IgD-negative memory B cell (primary cell): ENCODE results near the gene MIPOL1. TPM values are rescaled to one million over a fixed set of nuclear protein-coding genes. Genes with fewer than 3 reads are reported as not detected.
"Not testable (repeated sequence)": the region's sequence is repeated elsewhere in the genome, so short reads cannot be mapped to it uniquely, and the experiment has no call there.

Experiments
- H3K27ac Mint-ChIP-seq, 3 donors: one replicate each; pipeline ENCODE4 v1.8.0; 2020 to 2022; ENCODE audit warnings: mild to moderate bottlenecking in 3 of 3, mixed read lengths in 3 of 3, moderate library complexity in 1 of 3
- H3K27me3 Mint-ChIP-seq: one replicate; pipeline ENCODE4 v1.8.0; 2021; ENCODE audit warnings: mixed read lengths
- H3K36me3 Mint-ChIP-seq: one replicate; pipeline ENCODE4 v1.8.0; 2020; ENCODE audit warnings: mild to moderate bottlenecking, mixed read lengths
- H3K4me1 Mint-ChIP-seq, 3 donors: one replicate each; pipeline ENCODE4 v1.8.0; 2020 to 2022; ENCODE audit warnings: mixed read lengths in 3 of 3, mild to moderate bottlenecking in 1 of 3
- H3K4me3 Mint-ChIP-seq, 4 donors: one replicate each; pipeline ENCODE4 v1.8.0; 2020 to 2022; ENCODE audit warnings: mild to moderate bottlenecking in 4 of 4, mixed read lengths in 4 of 4, moderate library complexity in 3 of 4
- H3K9me3 Mint-ChIP-seq, 3 donors: one replicate each; pipeline ENCODE4 v1.8.0; 2020 to 2021; ENCODE audit warnings: mixed read lengths in 3 of 3, mild to moderate bottlenecking in 1 of 3
- polyA plus RNA-seq: library from polyadenylated mRNA; unstranded; fragments of 300-500 nt; fragmentation: Illumina TruSeq; gene quantifications from one replicate; pipeline ENCODE4 v1.2.3, GENCODE V29; 2021

MIPOL1 gene, protein sequence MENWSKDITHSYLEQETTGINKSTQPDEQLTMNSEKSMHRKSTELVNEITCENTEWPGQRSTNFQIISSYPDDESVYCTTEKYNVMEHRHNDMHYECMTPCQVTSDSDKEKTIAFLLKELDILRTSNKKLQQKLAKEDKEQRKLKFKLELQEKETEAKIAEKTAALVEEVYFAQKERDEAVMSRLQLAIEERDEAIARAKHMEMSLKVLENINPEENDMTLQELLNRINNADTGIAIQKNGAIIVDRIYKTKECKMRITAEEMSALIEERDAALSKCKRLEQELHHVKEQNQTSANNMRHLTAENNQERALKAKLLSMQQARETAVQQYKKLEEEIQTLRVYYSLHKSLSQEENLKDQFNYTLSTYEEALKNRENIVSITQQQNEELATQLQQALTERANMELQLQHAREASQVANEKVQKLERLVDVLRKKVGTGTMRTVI
- polyA plus RNA-seq, result not detected

GRCh38 chr14:37197421-37198272, at the start of gene MIPOL1:
MIPOL1 (plus strand) TSS chr14:37197937; CDS start chr14:37247889, 49,952 bp downstream.
- Mint-ChIP-seq H3K9me3 (peaks cover under 1 to 5% (median 3%) of the 10 kb centered on the region in 3 donors), H3K4me1 (no peaks in the 10 kb centered on the region), H3K4me3 (peak within 1 kb of the TSS in 3 of 4 donors; percentile 54 to 81 (median 63)), H3K27ac (no peak within 1 kb of the TSS), H3K36me3 (no peaks in the 10 kb centered on the region), H3K27me3 (no peaks in the 10 kb centered on the region)

GRCh38 chr14:37150414-37150813, 47.3 kb upstream of the MIPOL1 start:
- Mint-ChIP-seq H3K27ac (no peak overlapping the region), H3K27me3 (no peaks in the 10 kb centered on the region), H3K4me1 (no peaks in the 10 kb centered on the region), H3K9me3 (peaks cover 0 to 15% (median 5%) of the 10 kb centered on the region in 3 donors), H3K36me3 (no peaks in the 10 kb centered on the region), H3K4me3 (no peak overlapping the region)

- no peaks in the 10 kb centered on the region for H3K36me3 Mint-ChIP-seq
Observed at GRCh38 chr14:37153005-37153404, 44.7 kb upstream of the MIPOL1 start.

DNA sequence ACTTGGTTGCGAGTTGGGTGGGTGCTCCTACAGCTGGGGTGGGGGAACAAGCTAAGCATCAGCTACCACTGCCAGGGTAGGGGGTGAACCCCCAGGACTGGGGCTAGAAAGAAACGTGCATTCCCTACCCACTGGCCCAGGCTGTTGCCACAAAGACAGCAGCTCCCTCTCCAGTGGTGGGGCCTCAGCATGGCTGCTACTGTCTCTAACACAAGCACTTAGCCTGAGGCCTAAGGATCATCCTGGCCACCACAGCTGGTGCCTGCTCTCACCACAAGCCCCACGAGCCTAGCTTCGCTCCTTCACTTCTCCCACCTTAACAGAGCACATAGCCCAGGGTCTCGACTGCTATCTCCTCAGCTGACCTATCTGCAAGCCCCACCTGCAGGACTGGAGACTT, 44.3 kb upstream of the MIPOL1 start:
- H3K9me3 Mint-ChIP-seq, result peaks cover 11 to 30% (median 17%) of the 10 kb centered on the region in 3 donors
- no peak overlapping the region for H3K27ac Mint-ChIP-seq

More at GRCh38 chr14:37153005-37153404, 44.7 kb upstream of the MIPOL1 start:
- no peak overlapping the region for H3K27ac Mint-ChIP-seq
- H3K9me3 Mint-ChIP-seq, result peaks cover 9 to 29% (median 17%) of the 10 kb centered on the region in 3 donors
- no peak overlapping the region for H3K4me3 Mint-ChIP-seq
- H3K4me1 Mint-ChIP-seq, result no peaks in the 10 kb centered on the region
- no peaks in the 10 kb centered on the region for H3K27me3 Mint-ChIP-seq

GRCh38 chr14:37157987-37158386, 39.8 kb upstream of the MIPOL1 start:
- Mint-ChIP-seq H3K9me3 (peaks cover 13 to 45% (median 23%) of the 10 kb centered on the region in 3 donors), H3K4me1 (no peaks in the 10 kb centered on the region), H3K27ac (no peak overlapping the region), H3K4me3 (no peak overlapping the region), H3K27me3 (no peaks in the 10 kb centered on the region), H3K36me3 (no peaks in the 10 kb centered on the region)

More for the DNA sequence above, 44.3 kb upstream of the MIPOL1 start:
- Mint-ChIP-seq H3K36me3 (no peaks in the 10 kb centered on the region), H3K4me1 (no peaks in the 10 kb centered on the region), H3K4me3 (no peak overlapping the region), H3K27me3 (no peaks in the 10 kb centered on the region)

DNA sequence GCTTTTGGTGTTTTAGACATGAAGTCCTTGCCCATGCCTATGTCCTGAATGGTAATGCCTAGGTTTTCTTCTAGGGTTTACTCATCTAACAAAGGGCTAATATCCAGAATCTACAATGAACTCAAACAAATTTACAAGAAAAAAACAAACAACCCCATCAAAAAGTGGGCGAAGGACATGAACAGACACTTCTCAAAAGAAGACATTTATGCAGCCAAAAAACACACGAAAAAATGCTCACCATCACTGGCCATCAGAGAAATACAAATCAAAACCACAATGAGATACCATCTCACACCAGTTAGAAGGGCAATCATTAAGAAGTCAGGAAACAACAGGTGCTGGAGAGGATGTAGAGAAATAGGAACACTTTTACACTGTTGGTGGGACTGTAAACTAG, 35.4 kb upstream of the MIPOL1 start:
- H3K9me3 Mint-ChIP-seq, result peaks cover 10 to 22% (median 10%) of the 10 kb centered on the region in 3 donors
- H3K4me3 Mint-ChIP-seq, H3K36me3 Mint-ChIP-seq, H3K4me1 Mint-ChIP-seq, H3K27ac Mint-ChIP-seq, H3K27me3 Mint-ChIP-seq: not testable (repeated sequence)

DNA sequence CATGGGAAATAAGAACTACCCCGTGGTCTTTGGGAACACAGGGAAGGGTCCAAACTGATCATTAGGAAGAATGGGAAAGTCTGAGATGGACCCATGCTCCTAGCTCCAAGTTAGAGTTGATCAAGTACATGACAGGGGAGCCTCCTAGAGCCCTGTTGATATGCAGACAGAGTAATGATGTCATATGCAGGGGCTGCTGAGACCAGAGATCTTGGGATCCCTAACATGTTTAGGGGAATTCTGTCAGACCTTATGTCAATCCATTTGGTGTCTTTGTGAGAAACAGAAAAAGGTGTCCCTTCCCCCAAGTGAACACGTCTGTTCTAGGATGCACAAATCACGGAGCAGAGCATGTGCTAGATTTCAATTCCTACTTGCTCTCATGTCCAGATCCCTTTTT, 31.9 kb upstream of the MIPOL1 start:
- no peak overlapping the region for H3K4me3 Mint-ChIP-seq

DNA sequence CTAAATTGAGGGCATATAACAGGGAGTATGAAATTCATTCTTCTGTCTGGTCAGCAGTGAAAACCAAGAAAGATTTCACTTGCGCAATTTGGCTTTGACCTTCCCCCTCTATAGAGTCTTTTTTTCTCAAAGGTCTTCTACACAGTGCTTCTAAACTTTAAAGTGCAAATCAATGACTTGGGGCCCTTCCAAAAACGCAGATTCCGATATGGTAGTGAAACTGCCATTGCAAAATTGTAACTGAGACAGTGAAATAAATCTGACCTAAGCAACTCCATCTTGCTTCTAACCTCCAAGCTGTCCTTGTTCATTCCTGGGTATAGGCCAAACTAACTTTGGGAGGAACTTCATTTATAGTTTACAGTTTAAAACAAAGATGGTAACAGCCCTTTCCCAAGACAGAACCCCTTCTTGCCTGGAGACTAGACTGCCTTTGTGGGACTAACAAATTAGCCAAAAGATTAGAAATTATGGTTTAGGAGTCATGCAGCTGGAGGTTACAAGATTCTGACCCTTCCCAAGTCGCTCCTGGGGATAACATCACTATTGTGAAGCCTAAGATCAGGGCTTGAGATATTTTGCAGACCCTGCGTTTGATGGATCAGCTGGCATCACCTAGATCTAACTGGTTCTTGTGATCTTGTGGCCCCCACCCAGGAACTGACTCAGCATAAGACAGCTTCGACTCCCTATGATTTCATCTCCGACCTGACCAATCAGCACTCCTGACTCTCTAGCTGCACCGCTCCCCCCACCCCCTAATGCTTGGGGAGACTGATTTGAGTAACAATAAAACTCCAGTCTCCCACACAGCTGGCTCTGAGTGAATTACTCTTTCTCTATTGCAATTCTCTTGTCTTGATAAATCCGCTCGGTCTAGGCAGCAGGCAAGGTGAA, 30.3 kb upstream of the MIPOL1 start:
- Mint-ChIP-seq H3K27ac (no peak overlapping the region), H3K27me3 (peaks cover 2% of the 10 kb centered on the region), H3K4me3 (no peak overlapping the region), H3K4me1 (peaks cover 0 to 1% (median 0%) of the 10 kb centered on the region in 3 donors), H3K36me3 (no peaks in the 10 kb centered on the region), H3K9me3 (peaks cover 0 to 3% (median 2%) of the 10 kb centered on the region in 3 donors)

More for the DNA sequence above, 31.9 kb upstream of the MIPOL1 start:
- Mint-ChIP-seq H3K27me3 (no peaks in the 10 kb centered on the region), H3K36me3 (no peaks in the 10 kb centered on the region), H3K4me1 (peaks cover 0 to 1% (median 0%) of the 10 kb centered on the region in 3 donors), H3K27ac (no peak overlapping the region), H3K9me3 (peaks cover 3 to 5% (median 4%) of the 10 kb centered on the region in 3 donors)

- H3K4me3 Mint-ChIP-seq, result no peak overlapping the region
- H3K4me1 Mint-ChIP-seq, result peaks cover 0 to 1% (median 0%) of the 10 kb centered on the region in 3 donors
- H3K9me3 Mint-ChIP-seq, result peaks cover 0 to 3% (median 2%) of the 10 kb centered on the region in 3 donors
- H3K27ac Mint-ChIP-seq, result no peak overlapping the region
- peaks cover 2% of the 10 kb centered on the region for H3K27me3 Mint-ChIP-seq
- no peaks in the 10 kb centered on the region for H3K36me3 Mint-ChIP-seq
Observed at GRCh38 chr14:37168721-37169120, 29.0 kb upstream of the MIPOL1 start.

- H3K9me3 Mint-ChIP-seq, result peaks cover 0 to 3% (median 2%) of the 10 kb centered on the region in 3 donors
- H3K4me3 Mint-ChIP-seq, result no peak overlapping the region
- H3K36me3 Mint-ChIP-seq, result no peaks in the 10 kb centered on the region
- peak overlapping the region in 1 of 3 donors; percentile 16 for H3K27ac Mint-ChIP-seq
- H3K27me3 Mint-ChIP-seq, result peaks cover 2% of the 10 kb centered on the region
- peaks cover 0 to 1% (median 0%) of the 10 kb centered on the region in 3 donors for H3K4me1 Mint-ChIP-seq
Observed at GRCh38 chr14:37170237-37170636, 27.5 kb upstream of the MIPOL1 start.

GRCh38 chr14:37170993-37171392, 26.7 kb upstream of the MIPOL1 start:
- Mint-ChIP-seq H3K27me3 (peaks cover 2% of the 10 kb centered on the region), H3K4me3 (no peak overlapping the region), H3K9me3 (peaks cover 0 to 2% (median 2%) of the 10 kb centered on the region in 3 donors), H3K4me1 (peaks cover 0 to 1% (median 0%) of the 10 kb centered on the region in 3 donors), H3K36me3 (no peaks in the 10 kb centered on the region), H3K27ac (no peak overlapping the region)

- H3K27me3 Mint-ChIP-seq, result peaks cover 2% of the 10 kb centered on the region
- peaks cover under 1 to 2% (median 2%) of the 10 kb centered on the region in 3 donors for H3K9me3 Mint-ChIP-seq
- H3K4me1 Mint-ChIP-seq, result peaks cover 0 to 1% (median 0%) of the 10 kb centered on the region in 3 donors
- H3K4me3 Mint-ChIP-seq, result no peak overlapping the region
- no peak overlapping the region for H3K27ac Mint-ChIP-seq
- H3K36me3 Mint-ChIP-seq, result no peaks in the 10 kb centered on the region
Observed at GRCh38 chr14:37171678-37172023, 26.1 kb upstream of the MIPOL1 start.

- Mint-ChIP-seq H3K27ac (no peak within 1 kb of the TSS), H3K4me1 (peaks cover 0 to 1% (median 0%) of the 10 kb centered on the region in 3 donors), H3K9me3 (peaks cover 2 to 5% (median 3%) of the 10 kb centered on the region in 3 donors), H3K4me3 (no peak within 1 kb of the TSS), H3K27me3 (peaks cover 2% of the 10 kb centered on the region), H3K36me3 (no peaks in the 10 kb centered on the region)
Observed at GRCh38 chr14:37172024-37172869, 25.5 kb upstream of the MIPOL1 start, which contains the start of gene SLC25A21. SLC25A21 (minus strand) TSS chr14:37172606.
